ENCODE results near the gene ARPC4.

Gene ARPC4

GRCh38 chr3:9834520-9835380 is 41.9 kb downstream of the ARPC4 start:
- no peak for DNase-seq (ENCODE audit: low read depth)
- H3K4me3 ChIP-seq (ENCODE audit: low read length) = no peak overlapping the region
- TF ChIP-seq CTCF (conservative IDR thresholded peaks at IDR 0.05; ENCODE audit: low read depth, low read length) = no peak

DNA sequence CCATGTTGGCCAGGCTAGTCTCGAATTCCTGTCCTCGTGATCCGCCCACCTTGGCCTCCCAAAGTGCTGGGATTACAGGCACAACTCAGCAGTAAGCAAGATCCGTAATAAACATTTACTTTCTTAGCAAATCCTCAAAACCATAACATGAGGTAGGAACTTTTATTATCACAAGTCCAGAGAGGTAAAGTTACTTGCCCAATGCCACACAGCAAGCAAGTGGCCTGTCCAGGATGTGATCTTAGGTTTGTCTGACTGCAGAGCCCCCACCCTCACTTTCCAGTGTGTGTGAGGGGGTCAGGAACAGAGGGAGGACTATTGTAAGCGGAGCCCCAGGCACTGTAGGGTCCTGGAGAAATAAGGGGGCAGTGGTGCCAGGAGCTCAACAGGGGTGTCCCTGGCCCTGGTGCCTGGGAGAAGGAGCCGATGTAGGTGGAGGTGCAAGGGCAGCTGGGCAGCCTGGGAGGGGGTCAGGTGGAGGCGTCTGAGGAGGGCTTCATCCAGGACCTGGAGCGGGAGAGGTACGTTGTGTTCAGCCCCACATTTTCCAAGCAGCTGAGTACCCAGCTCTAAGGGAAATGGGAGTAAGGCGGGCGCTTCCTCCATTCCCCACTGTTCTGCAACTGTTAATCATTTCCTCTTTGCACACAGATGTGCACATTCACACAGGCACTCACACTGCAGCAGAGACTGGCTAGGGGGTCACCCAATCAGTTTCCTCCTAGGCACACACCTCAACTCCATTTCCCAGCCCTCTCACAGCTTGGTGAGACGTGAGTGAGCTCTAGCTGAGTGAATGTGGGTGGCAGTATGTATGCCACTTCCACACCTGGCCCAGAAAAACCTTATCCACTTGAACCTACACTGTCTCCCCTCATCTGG is 45.1 kb downstream of the ARPC4 start:
- DNase-seq (ENCODE audit: low read depth) = no peak
- no peak overlapping the region for H3K4me3 ChIP-seq (ENCODE audit: low read length)
- TF ChIP-seq CTCF (conservative IDR thresholded peaks at IDR 0.05; ENCODE audit: low read depth, low read length) = no peak

DNA sequence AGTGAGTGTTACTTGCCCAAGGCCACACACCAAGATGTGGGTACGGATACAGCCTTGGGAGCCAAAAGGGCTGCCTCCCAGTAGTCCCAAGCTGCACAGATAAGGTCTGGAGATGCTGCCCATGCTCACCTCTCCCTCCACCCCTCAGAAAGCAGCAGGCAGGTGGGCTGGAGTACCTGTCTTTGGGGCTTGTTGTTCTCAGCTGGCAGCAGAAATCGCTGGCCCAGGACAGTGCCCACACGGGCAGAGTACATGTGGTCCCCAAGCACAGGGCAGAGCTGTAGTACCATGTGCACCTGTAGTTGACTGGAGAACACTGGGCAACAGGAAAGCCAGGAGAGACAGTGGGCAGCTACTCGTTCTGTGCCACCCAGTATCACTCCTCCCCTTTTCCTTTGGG is 46.0 kb downstream of the ARPC4 start:
- no peak for DNase-seq (ENCODE audit: low read depth)
- H3K4me3 ChIP-seq (ENCODE audit: low read length) = no peak overlapping the region
- TF ChIP-seq CTCF (conservative IDR thresholded peaks at IDR 0.05; ENCODE audit: low read depth, low read length) = no peak

DNA sequence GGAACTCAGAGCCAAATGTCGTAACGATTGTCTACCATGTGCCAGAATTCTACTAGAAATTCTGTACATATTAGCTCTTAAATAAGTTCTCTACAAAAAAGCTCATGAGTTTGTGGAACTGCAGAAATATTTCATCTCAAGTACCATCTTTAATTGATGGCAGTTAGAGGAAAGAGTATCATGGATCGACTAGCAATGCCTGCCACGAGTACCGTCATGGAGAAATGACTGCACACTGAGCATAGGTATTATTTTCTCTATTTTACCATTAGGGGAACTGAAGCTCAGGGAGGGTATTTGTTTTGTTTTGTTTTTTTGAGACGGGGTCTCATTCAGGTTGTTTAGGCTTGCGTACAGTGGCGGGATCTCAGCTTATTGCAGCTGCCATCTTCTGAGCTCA is 48.1 kb downstream of the ARPC4 start:
- TF ChIP-seq CTCF (conservative IDR thresholded peaks at IDR 0.05; ENCODE audit: low read depth, low read length) = no peak
- DNase-seq (ENCODE audit: low read depth) = no peak
- no peak overlapping the region for H3K4me3 ChIP-seq (ENCODE audit: low read length)

DNA sequence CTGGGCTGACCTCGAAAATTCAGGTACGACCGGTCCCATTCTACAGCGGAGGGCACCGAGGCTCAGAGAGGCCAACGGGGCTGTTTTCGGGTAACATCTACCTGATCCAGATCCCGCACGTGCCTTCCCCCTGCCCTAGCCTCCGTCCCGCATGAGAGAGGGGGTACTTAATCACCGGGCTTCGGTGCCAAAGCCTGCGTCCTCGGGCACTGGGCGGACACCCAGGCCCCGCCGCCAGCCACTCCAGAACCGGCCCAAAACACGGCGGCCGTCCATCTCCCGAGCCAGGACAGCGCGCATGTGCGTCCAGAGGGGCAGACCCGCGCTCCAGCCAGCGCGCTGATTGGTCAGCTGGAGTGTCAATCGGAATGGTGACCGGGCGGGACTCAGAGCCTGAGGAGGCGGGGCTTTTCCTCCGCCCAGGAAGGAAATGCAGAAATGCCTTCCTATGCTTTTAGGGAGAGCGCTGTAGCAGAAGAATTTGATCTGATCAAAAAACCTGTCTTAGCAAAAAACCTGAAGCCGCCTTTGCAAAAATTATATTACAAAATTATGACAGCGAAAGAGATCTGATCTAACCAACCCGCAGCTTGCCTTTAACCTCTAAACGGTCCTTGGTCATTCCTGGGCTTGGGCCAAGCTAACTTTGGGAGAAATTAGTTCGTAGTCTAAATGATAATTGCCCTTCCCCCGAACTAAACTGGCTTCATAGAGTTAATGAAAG is 51.0 kb downstream of the ARPC4 start, which contains the start of gene RPUSD3:
Gene RPUSD3, minus strand, starts transcription at position 294 of the 724 bp plus-strand sequence. Its CDS starts 18 bp downstream, at position 276.
- peak within 1 kb of the TSS; percentile 91 for H3K4me3 ChIP-seq (ENCODE audit: low read length)
- peak; percentile 74 for DNase-seq (ENCODE audit: low read depth)
- TF ChIP-seq CTCF (conservative IDR thresholded peaks at IDR 0.05; ENCODE audit: low read depth, low read length) = no peak

- H3K4me3 ChIP-seq (ENCODE audit: low read length) = no peak overlapping the region
- no peak for TF ChIP-seq CTCF (conservative IDR thresholded peaks at IDR 0.05; ENCODE audit: low read depth, low read length)
- no peak for DNase-seq (ENCODE audit: low read depth)
These were observed 53.3 kb downstream of the ARPC4 start for GRCh38 chr3:9846231-9846630.

Measured in retinal pigment epithelial cell (primary cell).